Measurements from ENCODE around the gene IWS1.
"Not testable (repeated sequence)": the region's sequence is repeated elsewhere in the genome, so short reads cannot be mapped to it uniquely, and the experiment has no call there.

IWS1 gene

DNA sequence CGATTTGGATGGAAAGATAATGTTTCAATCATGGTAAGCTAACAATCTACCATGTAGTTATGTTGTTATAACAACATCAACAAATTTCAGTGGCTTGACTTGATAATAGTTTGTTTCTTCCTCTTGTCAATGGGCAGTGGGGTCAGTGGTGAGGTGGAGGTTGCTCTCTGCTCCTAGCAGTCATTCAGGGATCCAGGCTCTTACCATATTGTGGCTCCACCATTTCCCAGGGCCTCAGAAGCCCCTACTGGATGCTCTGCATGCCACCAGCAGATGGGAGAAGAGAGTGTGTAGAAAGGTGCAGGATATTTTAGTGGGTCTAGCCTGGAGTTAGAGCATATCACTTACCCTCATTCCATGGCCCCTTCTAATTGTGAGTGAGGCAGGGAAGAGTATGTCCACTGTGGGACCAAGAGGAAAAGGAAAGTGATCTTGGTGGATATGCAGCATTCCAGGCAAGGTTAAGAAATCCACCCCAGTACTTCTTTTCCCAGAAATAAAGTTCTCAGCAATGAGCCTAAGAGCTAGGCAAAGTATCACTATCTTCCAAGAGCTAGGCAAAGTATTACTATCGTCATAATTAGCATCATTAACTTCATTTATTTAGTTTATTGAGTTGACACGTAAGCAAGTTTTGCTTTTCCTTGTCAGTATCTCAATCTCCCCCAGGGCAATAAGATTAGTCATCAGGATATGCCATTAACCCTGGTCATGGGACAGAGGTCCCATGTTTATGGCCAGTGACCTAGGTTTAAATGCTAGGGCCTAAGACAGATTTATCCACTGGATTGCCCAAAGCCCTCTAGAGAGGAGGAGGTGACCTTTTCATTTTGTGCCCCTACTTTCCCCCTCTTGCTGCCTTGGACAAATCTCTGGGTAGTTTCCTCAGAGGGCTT lies 4.2 kb upstream of the IWS1 start:
- in situ Hi-C loops (cut with MboI; ENCODE audit: low sequenced_read_pairs, unreplicated experiment) = no loop called here
- DNase-seq (ENCODE audit: low spot score) = no peak
- TF ChIP-seq, protein P1, sequence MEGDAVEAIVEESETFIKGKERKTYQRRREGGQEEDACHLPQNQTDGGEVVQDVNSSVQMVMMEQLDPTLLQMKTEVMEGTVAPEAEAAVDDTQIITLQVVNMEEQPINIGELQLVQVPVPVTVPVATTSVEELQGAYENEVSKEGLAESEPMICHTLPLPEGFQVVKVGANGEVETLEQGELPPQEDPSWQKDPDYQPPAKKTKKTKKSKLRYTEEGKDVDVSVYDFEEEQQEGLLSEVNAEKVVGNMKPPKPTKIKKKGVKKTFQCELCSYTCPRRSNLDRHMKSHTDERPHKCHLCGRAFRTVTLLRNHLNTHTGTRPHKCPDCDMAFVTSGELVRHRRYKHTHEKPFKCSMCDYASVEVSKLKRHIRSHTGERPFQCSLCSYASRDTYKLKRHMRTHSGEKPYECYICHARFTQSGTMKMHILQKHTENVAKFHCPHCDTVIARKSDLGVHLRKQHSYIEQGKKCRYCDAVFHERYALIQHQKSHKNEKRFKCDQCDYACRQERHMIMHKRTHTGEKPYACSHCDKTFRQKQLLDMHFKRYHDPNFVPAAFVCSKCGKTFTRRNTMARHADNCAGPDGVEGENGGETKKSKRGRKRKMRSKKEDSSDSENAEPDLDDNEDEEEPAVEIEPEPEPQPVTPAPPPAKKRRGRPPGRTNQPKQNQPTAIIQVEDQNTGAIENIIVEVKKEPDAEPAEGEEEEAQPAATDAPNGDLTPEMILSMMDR (IDR thresholded peaks at IDR 0.05; ENCODE audit: borderline replicate concordance, control extremely low read depth, extremely low read depth, insufficient read depth, missing control alignments) = no peak

DNA sequence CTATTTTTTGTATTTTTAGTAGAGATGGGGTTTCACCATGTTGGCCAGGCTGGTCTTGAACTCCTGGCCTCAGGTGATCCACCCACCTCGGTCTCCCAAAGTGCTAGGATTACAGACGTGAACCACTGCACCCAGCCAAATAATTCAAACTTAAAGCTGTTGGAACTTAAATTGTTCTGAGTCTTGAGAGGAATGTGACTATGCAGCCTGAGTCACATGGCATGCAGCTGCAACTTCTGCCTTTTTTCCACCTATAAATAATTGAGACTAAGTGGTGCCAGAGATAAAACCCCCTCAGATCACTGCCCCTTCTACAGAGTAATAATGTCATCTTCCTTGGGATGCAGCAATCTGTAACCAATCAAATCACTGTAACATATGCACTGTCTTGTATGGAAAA lies 3.1 kb upstream of the IWS1 start:
- in situ Hi-C loops (cut with MboI; ENCODE audit: low sequenced_read_pairs, unreplicated experiment) = not testable (repeated sequence)

DNA sequence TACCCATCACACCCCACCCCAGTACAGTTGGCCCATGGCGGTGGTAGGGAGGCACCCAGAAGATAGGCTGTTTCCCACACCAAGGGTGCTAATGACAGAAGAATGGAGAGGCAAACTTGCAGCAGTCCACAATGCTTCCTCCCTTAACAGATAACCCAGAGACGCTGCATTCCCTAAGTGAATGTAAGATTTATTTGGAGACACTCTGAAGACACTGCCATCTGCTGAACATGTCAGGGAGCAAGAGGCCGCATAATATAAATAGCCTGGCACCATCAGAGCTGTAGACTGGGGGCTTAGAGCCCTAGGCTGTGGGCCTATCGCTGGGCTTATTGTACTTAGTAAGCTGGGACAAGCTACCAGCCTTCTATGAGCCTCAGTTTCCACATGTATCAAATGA lies 2.2 kb upstream of the IWS1 start:
- TF ChIP-seq, protein P1 (IDR thresholded peaks at IDR 0.05; ENCODE audit: borderline replicate concordance, control extremely low read depth, extremely low read depth, insufficient read depth, missing control alignments) = no peak
- in situ Hi-C loops (cut with MboI; ENCODE audit: low sequenced_read_pairs, unreplicated experiment) = no loop called here
- DNase-seq (ENCODE audit: low spot score) = no peak

More for the DNA sequence above, 3.1 kb upstream of the IWS1 start:
- not testable (repeated sequence) for DNase-seq (ENCODE audit: low spot score)

DNA sequence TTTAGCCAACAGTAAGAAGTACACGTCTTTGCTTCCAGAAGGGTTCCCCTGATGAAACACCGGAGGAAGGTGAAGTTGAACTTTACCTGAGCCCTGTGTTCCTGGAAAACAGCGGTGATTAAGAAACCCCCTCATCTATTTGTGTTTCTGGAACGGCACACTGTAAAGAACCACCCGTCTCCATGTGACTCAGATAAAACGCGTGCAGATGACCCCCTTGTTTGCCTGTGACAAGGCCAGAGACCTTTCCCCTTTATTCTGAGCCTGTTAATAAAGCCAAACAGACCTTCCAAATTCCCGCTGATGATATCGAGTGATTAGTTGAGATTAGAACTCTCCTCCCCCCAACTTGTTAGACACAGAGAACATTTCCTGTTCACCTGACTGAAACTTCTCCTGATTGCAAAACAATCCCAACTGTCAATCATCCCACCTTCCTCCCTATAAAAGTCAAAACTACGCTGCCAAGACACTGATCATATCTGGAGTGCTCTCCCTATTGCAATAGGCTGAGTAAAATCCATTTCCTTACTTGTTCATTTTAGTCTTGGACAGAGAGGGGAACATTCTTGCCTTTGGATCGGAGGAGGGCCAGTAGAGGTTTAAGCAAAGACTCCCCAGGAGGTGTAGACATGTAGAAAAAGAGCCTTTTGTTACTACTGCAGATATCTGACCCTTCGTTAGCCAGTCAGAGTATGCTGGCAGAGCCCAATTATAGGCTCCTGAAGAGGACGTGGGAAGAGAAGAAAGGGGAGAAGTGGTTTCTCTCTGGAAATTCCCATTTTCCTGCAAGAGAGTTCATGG lies 914 bp upstream of the IWS1 start:
- no peak for DNase-seq (ENCODE audit: low spot score)
- TF ChIP-seq, protein P1 (IDR thresholded peaks at IDR 0.05; ENCODE audit: borderline replicate concordance, control extremely low read depth, extremely low read depth, insufficient read depth, missing control alignments) = no peak
- in situ Hi-C loops (cut with MboI; ENCODE audit: low sequenced_read_pairs, unreplicated experiment) = no loop called here

DNA sequence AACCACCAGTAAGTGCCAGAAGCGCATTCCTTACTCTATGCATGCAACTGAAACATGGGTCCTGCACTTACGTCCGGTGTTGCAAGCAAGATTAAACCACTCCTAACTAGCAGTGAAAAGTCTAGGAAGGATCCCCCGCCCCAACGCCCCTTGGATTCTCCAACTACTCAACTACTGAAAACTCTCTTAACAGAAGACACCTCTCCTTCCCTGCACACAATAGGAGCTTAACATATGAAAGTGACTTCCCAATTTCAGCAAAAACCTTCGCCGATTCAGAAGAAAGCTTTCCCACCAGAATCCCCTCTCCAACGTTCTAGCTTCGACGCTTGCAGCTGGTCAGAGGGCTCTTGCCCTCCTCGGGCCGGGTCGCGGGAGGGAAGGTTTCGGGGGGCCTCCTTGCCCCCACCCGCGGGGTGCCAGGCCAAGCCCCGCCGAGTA lies 578 bp downstream of the IWS1 start:
- in situ Hi-C loops (cut with MboI; ENCODE audit: low sequenced_read_pairs, unreplicated experiment) = no loop called here
- no peak for DNase-seq (ENCODE audit: low spot score)
- TF ChIP-seq, protein P1 (IDR thresholded peaks at IDR 0.05; ENCODE audit: borderline replicate concordance, control extremely low read depth, extremely low read depth, insufficient read depth, missing control alignments) = no peak

DNA sequence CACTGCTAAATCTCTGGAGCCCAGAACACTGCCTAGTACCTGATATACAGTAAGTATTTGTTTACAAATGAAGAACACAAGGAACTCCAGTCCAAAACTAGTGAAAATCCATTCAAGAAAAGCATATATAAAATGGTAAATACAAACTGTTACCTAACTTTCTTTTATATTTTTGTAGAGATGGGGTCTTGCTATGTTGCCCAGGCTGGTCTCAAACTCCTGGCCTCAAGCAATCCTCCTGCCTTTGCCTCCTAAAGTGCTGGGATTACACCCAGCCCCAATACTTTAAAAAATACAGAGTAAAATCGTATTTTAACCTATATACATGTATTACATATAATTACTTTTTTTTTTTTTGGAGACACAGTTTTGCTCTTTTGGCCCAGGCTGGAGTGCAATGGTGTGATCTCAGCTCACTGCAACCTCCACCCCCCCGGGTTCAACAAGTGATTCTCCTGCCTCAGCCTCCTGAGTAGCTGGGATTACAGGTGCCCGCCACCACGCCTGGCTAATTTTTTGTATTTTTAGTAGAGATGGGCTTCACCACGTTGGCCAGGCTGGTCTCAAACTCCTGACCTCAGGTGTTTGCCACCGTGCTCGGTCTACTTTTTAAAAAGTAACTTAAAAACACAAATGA lies 2.0 kb downstream of the IWS1 start:
- DNase-seq (ENCODE audit: low spot score); in situ Hi-C loops (cut with MboI; ENCODE audit: low sequenced_read_pairs, unreplicated experiment): not testable (repeated sequence)

DNA sequence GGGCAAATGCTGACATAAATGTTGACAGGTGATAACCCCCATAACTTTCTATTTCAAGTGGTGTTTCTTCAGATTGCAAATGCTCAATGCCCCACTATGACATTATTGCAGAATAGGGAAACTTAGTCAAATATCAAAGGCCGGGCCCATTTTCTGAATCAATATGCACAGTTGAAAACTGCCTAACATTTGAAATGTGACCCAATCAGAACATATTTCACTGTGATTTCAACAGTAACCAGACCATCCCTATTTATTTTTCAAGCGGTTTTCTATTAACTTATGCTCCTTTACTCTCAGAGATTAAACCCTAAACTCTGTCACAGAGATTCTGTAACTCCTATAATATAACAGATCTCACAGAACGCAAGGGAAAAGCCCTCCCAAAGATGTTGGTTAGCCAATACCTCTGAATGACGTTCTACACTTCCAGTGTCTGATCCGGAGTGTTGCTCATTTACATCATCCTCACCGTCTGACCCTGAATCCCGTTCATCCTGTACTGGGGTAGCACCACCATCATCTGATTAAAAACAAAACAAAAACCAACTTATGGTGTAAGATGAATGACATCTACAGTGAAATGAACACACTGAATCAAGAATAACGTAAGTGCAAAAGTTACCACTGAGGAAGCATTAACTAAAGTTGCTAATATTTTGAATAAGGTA lies 2.9 kb downstream of the IWS1 start:
- in situ Hi-C loops (cut with MboI; ENCODE audit: low sequenced_read_pairs, unreplicated experiment) = no loop called here
- TF ChIP-seq, protein P1 (IDR thresholded peaks at IDR 0.05; ENCODE audit: borderline replicate concordance, control extremely low read depth, extremely low read depth, insufficient read depth, missing control alignments) = no peak
- no peak for DNase-seq (ENCODE audit: low spot score)

Data from GM13976 (cell line).